OCI-LY1 (cell line): ENCODE results near the gene MAP3K1.

ENCODE experiments used
- H2AFZ ChIP-seq: fragments of 200-600 bp; sonication (generic), shearing (Covaris generic); 2 replicates; pipeline ENCODE4 v1.6.0; 2014; ENCODE audit warnings: antibody characterized with exemption, mild to moderate bottlenecking, low read length
- H3F3A ChIP-seq: fragments of 200-600 bp; sonication (generic), shearing (Covaris generic); 2 replicates; pipeline ENCODE4 v1.6.0; 2014; ENCODE audit warnings: mild to moderate bottlenecking, antibody characterized with exemption, low read length, moderate library complexity; ENCODE audit not compliant: insufficient read depth
- H3K27ac ChIP-seq: fragments of 200-600 bp; sonication (generic); 2 replicates; pipeline ENCODE4 v1.5.1; 2014; ENCODE audit warnings: low read length, mixed run types, mild to moderate bottlenecking, low read depth; ENCODE audit not compliant: poor library complexity, severe bottlenecking
- H3K27me3 ChIP-seq: fragments of 200-600 bp; sonication (generic); 2 replicates; pipeline ENCODE4 v1.6.0; 2014; ENCODE audit warnings: antibody characterized with exemption, mild to moderate bottlenecking, low read length, moderate library complexity; ENCODE audit not compliant: insufficient read depth
- H3K36me3 ChIP-seq: fragments of 200-600 bp; sonication (generic); 2 replicates; pipeline ENCODE4 v1.6.1; 2014; ENCODE audit warnings: mild to moderate bottlenecking, antibody characterized with exemption, low read length, moderate library complexity, mixed read lengths; ENCODE audit not compliant: insufficient read depth
- H3K4me1 ChIP-seq: fragments of 200-600 bp; sonication (generic); 2 replicates; pipeline ENCODE4 v1.5.1; 2014; ENCODE audit warnings: mild to moderate bottlenecking, low read length, moderate library complexity; ENCODE audit not compliant: insufficient read depth, severe bottlenecking
- H3K4me2 ChIP-seq: fragments of 200-600 bp; sonication (generic), shearing (Covaris generic); 2 replicates; pipeline ENCODE4 v1.6.1; 2014; ENCODE audit warnings: low read length
- H3K4me3 ChIP-seq: fragments of 200-600 bp; sonication (generic); 2 replicates; pipeline ENCODE4 v1.5.1; 2014; ENCODE audit warnings: low read length, low read depth, mild to moderate bottlenecking, mixed read lengths; ENCODE audit not compliant: poor library complexity, severe bottlenecking
- H3K79me2 ChIP-seq: fragments of 200-600 bp; shearing (Covaris generic); 2 replicates; pipeline ENCODE4 v1.6.1; 2016; ENCODE audit warnings: mixed run types, low read length, mixed read lengths; ENCODE audit not compliant: insufficient read depth
- H3K9ac ChIP-seq: fragments of 200-600 bp; sonication (generic), shearing (Covaris generic); 2 replicates; pipeline ENCODE4 v1.6.1; 2014; ENCODE audit warnings: mild to moderate bottlenecking, low read length, mixed read lengths
- H3K9me2 ChIP-seq: fragments of 200-600 bp; sonication (generic), shearing (Covaris generic); 2 replicates; pipeline ENCODE4 v1.6.1; 2014; ENCODE audit warnings: low read depth, mild to moderate bottlenecking, low read length, mixed read lengths
- H3K9me3 ChIP-seq: fragments of 200-600 bp; shearing (Covaris generic); 2 replicates; pipeline ENCODE4 v1.6.1; 2014; ENCODE audit warnings: low read length, mixed read lengths
- H4K20me1 ChIP-seq: fragments of 200-600 bp; sonication (generic), shearing (Covaris generic); 2 replicates; pipeline ENCODE4 v1.6.0; 2016; ENCODE audit warnings: mild to moderate bottlenecking, low read length; ENCODE audit not compliant: insufficient read depth
- EZH2 ChIP-seq: fragments of 200-600 bp; sonication (generic), shearing (Covaris generic); IDR thresholded peaks from 2 replicates; pipeline ENCODE4 v1.8.0; 2017; ENCODE audit warnings: borderline replicate concordance, mixed run types, mild to moderate bottlenecking, antibody characterized with exemption, low read length, moderate library complexity, mixed read lengths
- TF ChIP-seq, protein P1 (sequence below): fragments of 200-600 bp; sonication (generic), shearing (Covaris generic); IDR thresholded peaks from 2 replicates; pipeline ENCODE4 v1.5.1; 2017; ENCODE audit warnings: mild to moderate bottlenecking, antibody characterized with exemption, low read length, moderate library complexity, mixed read lengths

The MAP3K1 gene

DNA sequence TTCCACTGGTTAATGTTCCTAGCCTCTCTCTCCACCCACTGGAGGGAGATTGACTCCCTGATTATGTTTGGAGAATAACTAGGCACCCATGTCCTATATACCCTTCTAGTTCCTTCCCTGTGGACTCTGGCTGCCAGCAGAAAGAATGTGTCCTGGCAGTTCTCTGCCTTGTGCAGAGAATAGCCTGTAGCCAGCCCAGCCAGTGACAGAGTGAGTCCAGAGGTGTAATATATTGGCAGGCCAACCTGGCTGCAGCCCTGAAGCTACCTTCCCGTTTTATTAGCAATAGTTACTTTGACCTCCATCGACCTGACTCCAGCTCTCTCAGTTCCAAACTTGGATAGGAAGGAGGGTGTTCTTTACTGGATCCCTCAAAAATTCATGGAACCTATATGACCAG lies 102.2 kb downstream of the MAP3K1 start:
- H3K4me1 ChIP-seq: no peaks in the 10 kb centered on the region
- H3K79me2 ChIP-seq: no peaks in the 10 kb centered on the region
- no peak overlapping the region for H3K27ac ChIP-seq
- H3K36me3 ChIP-seq: peaks cover 31% of the 10 kb centered on the region
- H3K4me3 ChIP-seq: no peak overlapping the region
- H3K27me3 ChIP-seq: no peaks in the 10 kb centered on the region
- no peaks in the 10 kb centered on the region for H3K9me3 ChIP-seq
- no peaks in the 10 kb centered on the region for H3F3A ChIP-seq
- TF ChIP-seq, protein P1, sequence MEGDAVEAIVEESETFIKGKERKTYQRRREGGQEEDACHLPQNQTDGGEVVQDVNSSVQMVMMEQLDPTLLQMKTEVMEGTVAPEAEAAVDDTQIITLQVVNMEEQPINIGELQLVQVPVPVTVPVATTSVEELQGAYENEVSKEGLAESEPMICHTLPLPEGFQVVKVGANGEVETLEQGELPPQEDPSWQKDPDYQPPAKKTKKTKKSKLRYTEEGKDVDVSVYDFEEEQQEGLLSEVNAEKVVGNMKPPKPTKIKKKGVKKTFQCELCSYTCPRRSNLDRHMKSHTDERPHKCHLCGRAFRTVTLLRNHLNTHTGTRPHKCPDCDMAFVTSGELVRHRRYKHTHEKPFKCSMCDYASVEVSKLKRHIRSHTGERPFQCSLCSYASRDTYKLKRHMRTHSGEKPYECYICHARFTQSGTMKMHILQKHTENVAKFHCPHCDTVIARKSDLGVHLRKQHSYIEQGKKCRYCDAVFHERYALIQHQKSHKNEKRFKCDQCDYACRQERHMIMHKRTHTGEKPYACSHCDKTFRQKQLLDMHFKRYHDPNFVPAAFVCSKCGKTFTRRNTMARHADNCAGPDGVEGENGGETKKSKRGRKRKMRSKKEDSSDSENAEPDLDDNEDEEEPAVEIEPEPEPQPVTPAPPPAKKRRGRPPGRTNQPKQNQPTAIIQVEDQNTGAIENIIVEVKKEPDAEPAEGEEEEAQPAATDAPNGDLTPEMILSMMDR: no peak
- no peak for TF ChIP-seq EZH2
- H3K9ac ChIP-seq: no peak overlapping the region
- no peak overlapping the region for H2AFZ ChIP-seq
- H3K9me2 ChIP-seq: no peaks in the 10 kb centered on the region
- no peak overlapping the region for H3K4me2 ChIP-seq
- H4K20me1 ChIP-seq: no peaks in the 10 kb centered on the region

GRCh38 chr5:56918054-56918453 lies 102.7 kb downstream of the MAP3K1 start:
- no peak overlapping the region for H3K27ac ChIP-seq
- H3K4me1 ChIP-seq: no peaks in the 10 kb centered on the region
- H3K4me2 ChIP-seq: no peak overlapping the region
- H2AFZ ChIP-seq: no peak overlapping the region
- H3F3A ChIP-seq: no peaks in the 10 kb centered on the region
- no peaks in the 10 kb centered on the region for H3K27me3 ChIP-seq
- H3K79me2 ChIP-seq: no peaks in the 10 kb centered on the region
- H4K20me1 ChIP-seq: no peaks in the 10 kb centered on the region
- H3K9ac ChIP-seq: no peak overlapping the region
- H3K9me2 ChIP-seq: no peaks in the 10 kb centered on the region
- TF ChIP-seq, protein P1: no peak
- TF ChIP-seq EZH2: no peak
- no peaks in the 10 kb centered on the region for H3K9me3 ChIP-seq
- H3K4me3 ChIP-seq: no peak overlapping the region
- H3K36me3 ChIP-seq: peaks cover 36% of the 10 kb centered on the region

DNA sequence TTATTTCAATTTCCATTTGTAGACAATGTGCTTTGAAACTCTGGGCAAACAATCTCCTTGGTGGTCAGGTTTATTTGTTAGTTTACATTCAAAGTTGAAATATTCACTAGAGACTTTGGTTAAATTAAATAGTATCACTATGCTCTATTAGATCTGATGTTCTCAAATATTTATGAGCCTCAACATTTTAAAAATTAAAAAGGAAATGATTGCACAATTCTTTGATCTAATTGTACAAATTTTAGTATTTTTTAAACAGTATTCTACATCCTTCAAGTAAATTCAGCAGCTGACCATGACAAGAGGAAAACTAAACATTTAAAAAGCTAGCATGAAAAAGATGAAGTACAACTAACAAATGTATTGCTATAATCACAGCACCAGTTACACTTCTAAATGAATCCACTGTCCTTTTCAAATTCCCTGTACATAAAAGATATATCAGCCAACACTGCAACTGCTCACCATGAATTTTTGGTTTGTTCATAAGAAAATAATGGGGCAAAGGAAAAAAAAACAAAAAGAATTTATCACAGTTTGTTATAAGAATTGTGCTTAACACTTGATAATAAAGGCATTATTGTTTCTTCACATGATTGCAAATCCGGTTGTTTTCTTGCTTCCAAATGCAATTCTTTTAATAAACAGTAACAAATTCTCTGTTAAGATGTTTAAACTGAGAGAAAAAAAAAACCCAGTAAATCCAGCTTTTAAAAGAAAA lies 104.8 kb downstream of the MAP3K1 start:
- Histone ChIP-seq H2AFZ (no peak overlapping the region), H3F3A (no peaks in the 10 kb centered on the region), H3K27ac (no peak overlapping the region), H3K4me3 (no peak overlapping the region), H3K9ac (no peak overlapping the region), H3K9me3 (no peaks in the 10 kb centered on the region), H4K20me1 (no peaks in the 10 kb centered on the region), H3K36me3 (peaks cover 56% of the 10 kb centered on the region), H3K4me1 (no peaks in the 10 kb centered on the region), H3K4me2 (no peak overlapping the region), H3K79me2 (no peaks in the 10 kb centered on the region), H3K27me3 (no peaks in the 10 kb centered on the region), H3K9me2 (no peaks in the 10 kb centered on the region)
- TF ChIP-seq, protein P1: no peak
- TF ChIP-seq EZH2: no peak
